CD4-positive, alpha-beta memory T cell (primary cell): ENCODE results near the gene MTERF4. TPM values are rescaled to one million over a fixed set of nuclear protein-coding genes. Genes with fewer than 3 reads are reported as not detected.

Experiments
- CTCF ChIA-PET: fragments of 350-600 bp; sonication (Branson Sonifier 250); formaldehyde crosslinking; loops from one replicate; lab custom pipeline; 2021; ENCODE audit warnings: inconsistent platforms; ENCODE audit not compliant: partially characterized antibody; lab: Charles Lee
- POLR2A ChIA-PET: fragments of 350-600 bp; sonication (Branson Sonifier 250); formaldehyde crosslinking; loops from one replicate; lab custom pipeline; 2021; ENCODE audit not compliant: partially characterized antibody; lab: Charles Lee
- DNase-seq, 5 donors: peaks; one replicate each; pipeline versions ENCODE4 v3.0.0 to v3.0.0-alpha.2; 2020 to 2022; ENCODE audit warnings: mixed read lengths in 1 of 5
- H3K27ac ChIP-seq: one replicate; pipeline ENCODE4 v1.7.0; 2013; ENCODE audit warnings: low read depth, low read length
- H3K27me3 ChIP-seq: 2 replicates; pipeline ENCODE4 v1.7.0; 2013; ENCODE audit warnings: mild to moderate bottlenecking, low read length, moderate library complexity; ENCODE audit not compliant: insufficient read depth
- H3K36me3 ChIP-seq: 2 replicates; pipeline ENCODE4 v1.7.0; 2013; ENCODE audit warnings: mild to moderate bottlenecking, low read length, moderate library complexity; ENCODE audit not compliant: insufficient read depth
- H3K4me1 ChIP-seq: 2 replicates; pipeline ENCODE4 v1.7.0; 2013; ENCODE audit warnings: mild to moderate bottlenecking, low read length, moderate library complexity; ENCODE audit not compliant: insufficient read depth
- H3K4me3 ChIP-seq, 2 donors: one replicate each; pipeline ENCODE4 v1.7.0; 2013; ENCODE audit warnings: low read length in 2 of 2, mild to moderate bottlenecking in 1 of 2
- H3K9me3 ChIP-seq, 2 donors: one replicate each; pipeline ENCODE4 v1.7.0; 2013; ENCODE audit warnings: low read length in 2 of 2, control low read depth in 1 of 2; ENCODE audit not compliant: control insufficient read depth in 1 of 2
- H3K27ac Mint-ChIP-seq, 7 donors: one replicate each; pipeline ENCODE4 v1.8.0; 2020 to 2021; ENCODE audit warnings: mixed read lengths in 7 of 7, mild to moderate bottlenecking in 6 of 7, inconsistent platforms in 3 of 7, moderate library complexity in 3 of 7
- H3K27me3 Mint-ChIP-seq, 2 donors: one replicate each; pipeline ENCODE4 v1.8.0; 2020 to 2021; ENCODE audit warnings: mixed read lengths in 2 of 2
- H3K36me3 Mint-ChIP-seq, 2 donors: one replicate each; pipeline ENCODE4 v1.8.0; 2020 to 2021; ENCODE audit warnings: mixed read lengths in 2 of 2, inconsistent platforms in 1 of 2, mild to moderate bottlenecking in 1 of 2
- H3K4me1 Mint-ChIP-seq, 4 donors: one replicate each; pipeline ENCODE4 v1.8.0; 2020 to 2021; ENCODE audit warnings: mixed read lengths in 4 of 4, mild to moderate bottlenecking in 1 of 4
- H3K4me3 Mint-ChIP-seq, 8 donors: one replicate each; pipeline ENCODE4 v1.8.0; 2020 to 2021; ENCODE audit warnings: mixed read lengths in 8 of 8, mild to moderate bottlenecking in 7 of 8, moderate library complexity in 6 of 8, inconsistent platforms in 3 of 8
- H3K9me3 Mint-ChIP-seq, 8 donors: one replicate each; pipeline ENCODE4 v1.8.0; 2020 to 2021; ENCODE audit warnings: mixed read lengths in 8 of 8, mild to moderate bottlenecking in 5 of 8, inconsistent platforms in 3 of 8, moderate library complexity in 1 of 8
- intact Hi-C: fragments of 100-400 bp; cut with micrococcal nuclease; formaldehyde crosslinking; loops from one replicate; pipeline ENCODE4 v1.15.1; 2023
- polyA plus RNA-seq, 2 donors: library from polyadenylated mRNA; unstranded; fragments of 300-500 nt; fragmentation: Illumina TruSeq; gene quantifications; one replicate each; pipeline ENCODE4 v1.2.3, GENCODE V29; 2021
- total RNA-seq, 2 experiments: library from RNA; stranded (reverse); gene quantifications; one replicate each; pipeline ENCODE4 v1.2.3, GENCODE V29; 2021

Gene MTERF4
- total and polyA plus RNA-seq, 4 experiments from 2014 or later = 44.6 to 227 (median 130) TPM

- H3K4me1 ChIP-seq = peaks cover 21% of the 10 kb centered on the region
- ChIA-PET POLR2A (interaction anchor here (1.2 to 17.2 kb wide), 5 partner anchors 9 to 34 kb away, joined by 3 to 299 read pairs (median 135); partner anchors contain the start of genes MTERF4, PASK and PPP1R7), CTCF (interaction anchor here (3.7 kb wide), 1 partner anchor 36 kb away, joined by 16 read pairs; the partner anchor contains the start of genes PASK and PPP1R7)
- DNase-seq = no peak
- Mint-ChIP-seq H3K9me3 (no peaks in the 10 kb centered on the region), H3K36me3 (peaks cover 45 to 62% of the 10 kb centered on the region in 2 donors), H3K4me1 (peaks cover 20 to 36% (median 30%) of the 10 kb centered on the region in 4 donors), H3K27me3 (no peaks in the 10 kb centered on the region), H3K27ac (peak overlapping the region in 3 of 7 donors; percentile 29 to 60 (median 59)), H3K4me3 (peak overlapping the region in 1 of 8 donors; percentile 7)
- no peaks in the 10 kb centered on the region for H3K27me3 ChIP-seq
- no peak overlapping the region for H3K27ac ChIP-seq
- intact Hi-C loops = no loop called here
- no peaks in the 10 kb centered on the region for H3K9me3 ChIP-seq
- peaks cover 5% of the 10 kb centered on the region for H3K36me3 ChIP-seq
- H3K4me3 ChIP-seq = no peak overlapping the region
Observed at GRCh38 chr2:241114836-241115235, 12.7 kb upstream of the MTERF4 start.

- peaks cover 5% of the 10 kb centered on the region for H3K36me3 ChIP-seq
- no peaks in the 10 kb centered on the region for H3K27me3 ChIP-seq
- peaks cover 42% of the 10 kb centered on the region for H3K4me1 ChIP-seq
- Mint-ChIP-seq H3K9me3 (peaks cover 0 to 6% (median 1%) of the 10 kb centered on the region in 8 donors), H3K27ac (peak overlapping the region; percentile 93 to 99 (median 97)), H3K4me1 (peaks cover 34 to 59% (median 46%) of the 10 kb centered on the region in 4 donors), H3K27me3 (no peaks in the 10 kb centered on the region), H3K4me3 (peak overlapping the region; percentile 89 to 98 (median 93)), H3K36me3 (peaks cover 50 to 63% of the 10 kb centered on the region in 2 donors)
- peak; percentile 31 to 81 (median 60) for DNase-seq
- no peaks in the 10 kb centered on the region for H3K9me3 ChIP-seq
- CTCF ChIA-PET = interaction anchor here (1.2 to 3.7 kb wide), 4 partner anchors 11 to 38 kb away, joined by 3 to 16 read pairs (median 4); partner anchors contain the start of genes PASK and PPP1R7
- POLR2A ChIA-PET = interaction anchor here (0.8 to 17.2 kb wide), 14 partner anchors 9 to 203 kb away, joined by 3 to 299 read pairs (median 4); partner anchors contain the start of genes HDLBP, MTERF4, PASK and PPP1R7
- intact Hi-C loops = no loop called here
- H3K27ac ChIP-seq = peak overlapping the region; percentile 64
- no peak overlapping the region for H3K4me3 ChIP-seq
Observed at GRCh38 chr2:241112592-241112991, 10.5 kb upstream of the MTERF4 start.

GRCh38 chr2:241112046-241112445 is 10.0 kb upstream of the MTERF4 start:
- Mint-ChIP-seq H3K27me3 (no peaks in the 10 kb centered on the region), H3K9me3 (peaks cover 0 to 6% (median 1%) of the 10 kb centered on the region in 8 donors), H3K4me1 (peaks cover 34 to 64% (median 48%) of the 10 kb centered on the region in 4 donors), H3K36me3 (peaks cover 45 to 58% of the 10 kb centered on the region in 2 donors), H3K27ac (peak overlapping the region; percentile 93 to 99 (median 97)), H3K4me3 (peak overlapping the region; percentile 89 to 98 (median 93))
- peaks cover under 1% of the 10 kb centered on the region for H3K36me3 ChIP-seq
- H3K4me1 ChIP-seq = peaks cover 48% of the 10 kb centered on the region
- intact Hi-C loops = no loop called here
- POLR2A ChIA-PET = interaction anchor here (0.8 to 17.2 kb wide), 13 partner anchors 10 to 203 kb away, joined by 3 to 299 read pairs (median 5); partner anchors contain the start of genes HDLBP, MTERF4, PASK and PPP1R7
- peak overlapping the region; percentile 43 to 51 for H3K4me3 ChIP-seq
- peak in 1 of 5 donors; percentile 23 for DNase-seq
- no peaks in the 10 kb centered on the region for H3K9me3 ChIP-seq
- peak overlapping the region; percentile 64 for H3K27ac ChIP-seq
- H3K27me3 ChIP-seq = no peaks in the 10 kb centered on the region
- CTCF ChIA-PET = interaction anchor here (1.2 to 3.7 kb wide), 3 partner anchors 16 to 38 kb away, joined by 3 to 16 read pairs (median 4); partner anchors contain the start of genes PASK and PPP1R7

DNA sequence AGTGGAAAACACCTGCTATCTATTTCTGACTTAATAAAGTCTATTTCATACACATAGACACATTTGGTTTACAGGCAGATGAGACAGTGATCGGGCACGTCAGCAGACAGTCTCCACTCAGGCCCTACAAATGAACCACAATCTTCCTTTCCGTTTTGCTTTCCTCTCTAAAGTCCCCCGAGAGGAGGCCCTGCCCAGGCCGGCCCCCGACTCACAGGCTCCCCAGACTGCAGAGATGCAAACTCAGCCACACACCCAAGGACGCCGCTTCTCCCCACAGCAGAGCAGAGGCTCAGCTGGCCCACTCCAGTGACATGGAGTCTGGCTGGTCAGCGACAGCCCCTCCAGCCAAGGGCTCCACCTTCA is 9.3 kb upstream of the MTERF4 start:
- CTCF ChIA-PET = interaction anchor here (1.3 kb wide), 1 partner anchor 9 kb away, joined by 4 read pairs; the partner anchor contains the start of gene MTERF4
- DNase-seq = peak in 4 of 5 donors; percentile 33 to 65 (median 49)
- no peaks in the 10 kb centered on the region for H3K27me3 ChIP-seq
- peak overlapping the region; percentile 64 for H3K27ac ChIP-seq
- peaks cover 54% of the 10 kb centered on the region for H3K4me1 ChIP-seq
- Mint-ChIP-seq H3K4me1 (peaks cover 35 to 67% (median 51%) of the 10 kb centered on the region in 4 donors), H3K27ac (peak overlapping the region; percentile 93 to 99 (median 97)), H3K27me3 (no peaks in the 10 kb centered on the region), H3K9me3 (peaks cover 0 to 6% (median 1%) of the 10 kb centered on the region in 8 donors), H3K36me3 (peaks cover 42 to 53% of the 10 kb centered on the region in 2 donors), H3K4me3 (peak overlapping the region; percentile 89 to 98 (median 93))
- peaks cover 6% of the 10 kb centered on the region for H3K36me3 ChIP-seq
- POLR2A ChIA-PET = interaction anchor here (1.1 to 17.2 kb wide), 9 partner anchors 9 to 204 kb away, joined by 3 to 299 read pairs (median 31); partner anchors contain the start of genes HDLBP, MTERF4, PASK and PPP1R7
- intact Hi-C loops = loop anchor here (2.0 kb wide), 1 partner anchor 13 kb away; no protein-coding TSS in a partner anchor
- peak overlapping the region; percentile 48 to 51 for H3K4me3 ChIP-seq
- H3K9me3 ChIP-seq = no peaks in the 10 kb centered on the region

GRCh38 chr2:241110607-241111439 is 8.7 kb upstream of the MTERF4 start:
- intact Hi-C loops = loop anchor here (2.0 kb wide), 1 partner anchor 14 kb away; no protein-coding TSS in a partner anchor
- Mint-ChIP-seq H3K36me3 (peaks cover 36 to 49% of the 10 kb centered on the region in 2 donors), H3K27ac (peak overlapping the region; percentile 93 to 99 (median 97)), H3K4me3 (peak overlapping the region; percentile 89 to 98 (median 93)), H3K9me3 (peaks cover 0 to 6% (median 1%) of the 10 kb centered on the region in 8 donors), H3K27me3 (no peaks in the 10 kb centered on the region), H3K4me1 (peaks cover 35 to 69% (median 53%) of the 10 kb centered on the region in 4 donors)
- ChIA-PET POLR2A (interaction anchor here (1.0 to 17.2 kb wide), 12 partner anchors 9 to 550 kb away, joined by 3 to 299 read pairs (median 8); partner anchors contain the start of genes DUSP28, HDLBP, MTERF4 and PASK), CTCF (interaction anchor here (1.3 kb wide), 1 partner anchor 9 kb away, joined by 4 read pairs; the partner anchor contains the start of gene MTERF4)
- DNase-seq = peak in 1 of 5 donors; percentile 33
- Histone ChIP-seq H3K27me3 (no peaks in the 10 kb centered on the region), H3K27ac (peak overlapping the region; percentile 64), H3K36me3 (peaks cover 8% of the 10 kb centered on the region), H3K4me3 (peak overlapping the region; percentile 48 to 51), H3K9me3 (no peaks in the 10 kb centered on the region), H3K4me1 (peaks cover 60% of the 10 kb centered on the region)

DNA sequence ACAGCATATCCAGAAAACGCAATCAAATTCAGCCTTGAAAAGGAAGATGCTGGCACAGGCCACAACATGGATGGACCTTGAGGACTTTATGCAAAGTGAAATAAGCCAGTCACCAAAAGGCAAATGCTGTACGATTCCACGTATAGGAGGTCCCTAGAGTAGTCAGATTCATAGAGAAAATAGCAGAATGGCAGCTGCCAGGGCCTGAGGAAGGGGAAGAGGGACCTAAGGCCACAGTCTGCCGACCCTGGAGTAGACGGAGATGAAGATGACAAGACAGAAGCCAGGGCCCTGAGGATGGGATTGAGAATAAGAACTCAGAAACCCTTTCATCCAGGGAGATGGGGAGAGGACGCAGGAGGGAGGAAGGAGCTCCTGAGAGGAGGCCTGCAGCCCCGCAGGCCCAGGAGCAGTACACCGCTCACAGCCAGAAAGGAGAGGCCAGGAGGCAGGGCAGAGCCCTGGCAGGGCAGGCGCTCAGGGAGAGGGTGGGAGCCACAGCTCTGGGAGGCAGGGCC is 8.1 kb upstream of the MTERF4 start:
- Histone ChIP-seq H3K4me3 (peak overlapping the region; percentile 46 to 51), H3K27ac (peak overlapping the region; percentile 64), H3K4me1 (peaks cover 67% of the 10 kb centered on the region), H3K36me3 (peaks cover 8% of the 10 kb centered on the region), H3K9me3 (no peaks in the 10 kb centered on the region), H3K27me3 (no peaks in the 10 kb centered on the region)
- POLR2A ChIA-PET = interaction anchor here (1.0 to 17.2 kb wide), 13 partner anchors 8 to 550 kb away, joined by 3 to 299 read pairs (median 10); partner anchors contain the start of genes DUSP28, HDLBP, MTERF4 and PASK
- H3K9me3 Mint-ChIP-seq = peaks cover 0 to 6% (median 1%) of the 10 kb centered on the region in 8 donors
- H3K36me3 Mint-ChIP-seq = peaks cover 34 to 47% of the 10 kb centered on the region in 2 donors
- intact Hi-C loops = loop anchor here (2.0 kb wide), 1 partner anchor 15 kb away; no protein-coding TSS in a partner anchor
- peak in 1 of 5 donors; percentile 19 for DNase-seq
- H3K4me1 Mint-ChIP-seq = peaks cover 37 to 75% (median 59%) of the 10 kb centered on the region in 4 donors
- no peaks in the 10 kb centered on the region for H3K27me3 Mint-ChIP-seq
- H3K27ac Mint-ChIP-seq = peak overlapping the region; percentile 93 to 99 (median 97)
- H3K4me3 Mint-ChIP-seq = peak overlapping the region; percentile 89 to 98 (median 93)
- CTCF ChIA-PET = interaction anchor here (1.3 to 2.0 kb wide), 2 partner anchors 8 to 31 kb away, joined by 4 to 5 read pairs; partner anchors contain the start of gene MTERF4
